Measurements from ENCODE around the gene HGS.
"Not testable (repeated sequence)": the region's sequence is repeated elsewhere in the genome, so short reads cannot be mapped to it uniquely, and the experiment has no call there.

The HGS gene

GRCh38 chr17:81717049-81717765 lies 33.4 kb downstream of the HGS start:
- no peak for DNase-seq (ENCODE audit: low read depth)

- DNase-seq (ENCODE audit: low read depth), result no peak
These were observed 33.9 kb downstream of the HGS start for GRCh38 chr17:81717766-81718089.

- no peak for DNase-seq (ENCODE audit: low read depth)
These were observed 35.8 kb downstream of the HGS start for GRCh38 chr17:81719410-81720266.

GRCh38 chr17:81720267-81721071 lies 36.7 kb downstream of the HGS start:
- DNase-seq (ENCODE audit: low read depth), result no peak

GRCh38 chr17:81722184-81723120 lies 38.6 kb downstream of the HGS start:
- no peak for DNase-seq (ENCODE audit: low read depth)

- no peak for DNase-seq (ENCODE audit: low read depth)
These were observed 39.9 kb downstream of the HGS start for GRCh38 chr17:81723651-81724209.

GRCh38 chr17:81725439-81725838 lies 41.6 kb downstream of the HGS start:
- DNase-seq (ENCODE audit: low read depth), result no peak

GRCh38 chr17:81726004-81726403 lies 42.2 kb downstream of the HGS start:
- DNase-seq (ENCODE audit: low read depth), result no peak

GRCh38 chr17:81727324-81728031 lies 43.7 kb downstream of the HGS start:
- DNase-seq (ENCODE audit: low read depth), result no peak

GRCh38 chr17:81733507-81734404 lies 49.9 kb downstream of the HGS start:
- no peak for DNase-seq (ENCODE audit: low read depth)

- DNase-seq (ENCODE audit: low read depth), result no peak
These were observed 50.8 kb downstream of the HGS start for GRCh38 chr17:81734405-81735263.

- no peak for DNase-seq (ENCODE audit: low read depth)
These were observed 51.7 kb downstream of the HGS start for GRCh38 chr17:81735264-81736102.

GRCh38 chr17:81737947-81738800 lies 54.4 kb downstream of the HGS start:
- DNase-seq (ENCODE audit: low read depth), result no peak

- no peak for DNase-seq (ENCODE audit: low read depth)
These were observed 55.1 kb downstream of the HGS start for GRCh38 chr17:81738801-81739393.

GRCh38 chr17:81739593-81739992 lies 55.8 kb downstream of the HGS start:
- not testable (repeated sequence) for DNase-seq (ENCODE audit: low read depth)

GRCh38 chr17:81740395-81740961 lies 56.7 kb downstream of the HGS start:
- no peak for DNase-seq (ENCODE audit: low read depth)

All from non-pigmented ciliary epithelial cell (primary cell).